Lower leg skin (tissue), 3 donors: ENCODE results near the gene DISC1.
"Not testable (repeated sequence)": the region's sequence is repeated elsewhere in the genome, so short reads cannot be mapped to it uniquely, and the experiment has no call there.

Experiments
- CTCF ChIP-seq, 3 donors: fragments of 450-650 bp; IDR thresholded peaks; one replicate each; pipeline ENCODE4 v1.5.1; 2016; ENCODE audit warnings: antibody characterized with exemption in 3 of 3, mild to moderate bottlenecking in 3 of 3, moderate library complexity in 2 of 3
- POLR2A ChIP-seq, 2 donors: fragments of 450-650 bp; IDR thresholded peaks; one replicate each; pipeline ENCODE4 v1.6.1; 2016 to 2017; ENCODE audit warnings: antibody characterized with exemption in 2 of 2, mild to moderate bottlenecking in 1 of 2, moderate library complexity in 1 of 2

DNA sequence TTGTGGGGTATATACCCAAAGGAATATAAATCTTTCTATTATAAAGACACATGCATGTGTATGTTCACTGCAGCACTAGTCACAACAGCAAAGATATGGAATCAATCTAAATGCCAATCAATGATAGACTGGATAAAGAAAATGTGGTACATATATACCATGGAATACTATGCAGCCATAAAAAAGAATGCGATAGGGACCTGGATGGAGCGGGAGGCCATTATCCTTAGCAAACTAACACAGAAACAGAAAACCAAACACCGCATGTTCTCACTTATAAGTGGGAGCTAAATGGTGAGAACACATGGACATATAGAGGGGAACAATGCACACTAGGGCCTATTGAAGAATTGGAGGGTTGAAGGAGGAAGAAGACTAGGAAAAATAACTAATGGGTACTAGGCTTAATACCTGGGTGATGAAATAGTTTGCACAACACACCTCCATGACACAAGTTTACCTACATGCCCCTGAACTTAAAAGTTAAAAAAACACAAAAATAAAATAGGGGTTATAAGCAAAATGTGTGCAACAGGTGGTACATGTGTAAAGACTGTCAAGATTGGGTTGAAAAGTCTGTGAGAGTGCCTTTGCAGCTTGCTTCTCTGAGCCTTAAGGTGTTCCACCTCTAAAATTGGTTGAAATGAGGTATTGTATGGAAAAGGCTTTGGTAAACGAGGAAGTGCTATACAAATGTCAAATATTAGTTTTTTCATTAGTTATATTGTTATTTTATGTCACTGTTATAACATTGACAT is 43.5 kb downstream of the DISC1 start:
- not testable (repeated sequence) for TF ChIP-seq POLR2A, CTCF (IDR thresholded peaks at IDR 0.05)
